ENCODE results near the gene C19orf25.
A peak's percentile ranks its signal among the peaks of the same experiment; 100 is the strongest.

C19orf25 gene

GRCh38 chr19:1511318-1512317, 32.6 kb upstream of the C19orf25 start:
- TF ChIP-seq CTCF (IDR thresholded peaks at IDR 0.05; ENCODE audit: low read depth, low read length), result no peak

DNA sequence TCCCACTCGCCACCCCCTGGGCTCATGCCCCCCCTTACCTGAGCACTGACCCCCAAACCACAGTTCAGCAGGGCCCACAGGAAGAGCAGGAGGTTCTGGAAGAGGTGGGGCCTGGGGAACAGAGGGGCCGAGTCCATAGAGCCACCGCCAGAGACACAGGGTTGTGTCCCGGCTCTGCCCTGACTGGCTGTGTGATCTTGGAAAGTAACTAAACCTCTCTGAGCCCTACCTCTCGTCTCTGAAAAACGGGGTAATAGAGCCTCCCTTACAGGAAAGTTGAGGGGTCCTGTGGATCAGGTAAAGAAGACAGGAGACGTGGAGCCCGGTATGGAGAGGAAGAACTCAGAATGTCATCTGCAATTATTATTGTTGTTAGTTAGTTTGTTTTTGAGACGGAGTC, 31.8 kb upstream of the C19orf25 start:
- DNase-seq (ENCODE audit: extremely low read depth, low read depth), result no peak
- no peak for TF ChIP-seq CTCF (IDR thresholded peaks at IDR 0.05; ENCODE audit: low read depth, low read length)

More at GRCh38 chr19:1511318-1512317, 32.6 kb upstream of the C19orf25 start:
- no peak for DNase-seq (ENCODE audit: extremely low read depth, low read depth)

- no peak for DNase-seq (ENCODE audit: extremely low read depth, low read depth)
- no peak for TF ChIP-seq CTCF (IDR thresholded peaks at IDR 0.05; ENCODE audit: low read depth, low read length)
Measured at GRCh38 chr19:1510442-1510806, 31.4 kb upstream of the C19orf25 start.

DNA sequence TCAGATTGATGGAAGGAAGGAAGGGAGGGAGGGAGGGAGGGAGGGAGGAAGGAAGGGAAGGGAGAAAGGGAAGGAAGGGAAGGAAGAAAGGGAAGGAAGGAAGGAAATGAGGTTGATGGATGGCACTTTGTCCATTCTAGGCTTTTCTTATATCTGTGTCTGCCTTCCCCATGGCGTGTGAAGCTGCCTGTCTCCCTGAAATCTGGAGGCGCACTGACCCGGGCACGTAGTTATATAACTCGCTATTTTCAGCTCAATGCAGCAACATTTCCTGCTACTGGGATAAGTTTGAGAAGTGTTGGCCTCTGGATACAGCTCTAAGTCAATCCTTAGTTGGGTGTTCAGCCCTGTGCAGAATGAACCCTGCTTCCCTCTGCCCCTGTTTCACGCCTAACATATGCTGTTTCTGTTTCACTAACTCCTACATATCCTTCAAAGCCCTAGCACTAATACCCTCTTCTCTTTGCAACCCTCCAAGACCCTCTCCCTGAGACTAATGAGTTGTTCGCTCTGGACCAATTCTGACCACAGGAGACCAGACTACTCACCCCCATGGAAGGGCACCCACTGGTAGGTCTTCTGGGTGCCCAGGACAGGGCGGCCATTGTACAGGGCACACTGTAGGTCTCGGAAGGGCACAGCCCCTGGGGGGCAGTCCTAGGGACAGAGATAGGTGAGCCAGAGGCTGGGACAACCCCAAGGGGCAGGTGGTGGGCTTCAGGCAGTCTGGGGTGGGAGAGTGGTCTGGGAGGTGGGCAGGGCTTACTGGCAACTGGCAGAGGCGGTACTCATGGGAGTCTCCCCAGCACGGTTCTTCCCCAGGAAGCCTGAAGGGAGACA, 30.8 kb upstream of the C19orf25 start:
- TF ChIP-seq CTCF (IDR thresholded peaks at IDR 0.05; ENCODE audit: low read depth, low read length), result no peak
- no peak for DNase-seq (ENCODE audit: extremely low read depth, low read depth)

DNA sequence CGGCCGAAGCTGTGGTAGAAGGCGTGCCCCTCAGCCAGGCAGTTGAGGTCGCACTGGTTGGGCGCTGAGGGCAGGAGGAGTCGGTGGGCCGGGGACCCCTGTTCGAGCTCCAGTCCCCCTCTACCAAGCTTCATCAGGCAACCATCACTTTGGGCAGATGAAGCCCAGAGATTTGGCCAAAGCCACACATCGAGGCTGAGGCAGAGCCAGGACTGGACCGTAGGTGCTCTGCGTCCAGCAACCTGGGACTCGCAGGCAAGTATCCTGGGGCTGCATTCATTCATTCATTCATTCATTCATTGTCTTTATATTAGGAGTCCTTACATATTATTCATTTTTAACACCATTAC, 29.5 kb upstream of the C19orf25 start:
- no peak for DNase-seq (ENCODE audit: extremely low read depth, low read depth)
- TF ChIP-seq CTCF (IDR thresholded peaks at IDR 0.05; ENCODE audit: low read depth, low read length), result no peak

- no peak for TF ChIP-seq CTCF (IDR thresholded peaks at IDR 0.05; ENCODE audit: low read depth, low read length)
- DNase-seq (ENCODE audit: extremely low read depth, low read depth), result peak; percentile 93
Measured at GRCh38 chr19:1507763-1508506, 28.9 kb upstream of the C19orf25 start.
